H9 (cell line): ENCODE measurements around the gene POLA1. TPM values are rescaled to one million over a fixed set of nuclear protein-coding genes. Genes with fewer than 3 reads are reported as not detected.

Experiments
- DNase-seq: peaks from one replicate; pipeline ENCODE4 v3.0.0-alpha.2; 2017
- H2AFZ ChIP-seq: one replicate; pipeline ENCODE4 v1.6.1; 2013; ENCODE audit warnings: mild to moderate bottlenecking, low read length, control low read depth, moderate library complexity
- H2AK5ac ChIP-seq: 2 replicates; pipeline ENCODE4 v1.6.1; 2013; ENCODE audit warnings: low read length, control low read depth, mixed read lengths; ENCODE audit not compliant: insufficient read length
- H2BK120ac ChIP-seq: one replicate; pipeline ENCODE4 v1.6.1; 2013; ENCODE audit warnings: low read depth, mild to moderate bottlenecking, low read length, control low read depth, inconsistent platforms; ENCODE audit not compliant: poor library complexity, severe bottlenecking
- H2BK12ac ChIP-seq: 2 replicates; pipeline ENCODE4 v1.6.1; 2013; ENCODE audit warnings: low read length, control low read depth, mixed read lengths, low read depth; ENCODE audit not compliant: insufficient read length
- H2BK15ac ChIP-seq: 2 replicates; pipeline ENCODE4 v1.6.1; 2013; ENCODE audit warnings: low read depth, low read length, control low read depth
- H2BK20ac ChIP-seq: one replicate; pipeline ENCODE4 v1.6.1; 2013; ENCODE audit warnings: low read depth, mild to moderate bottlenecking, low read length, control low read depth, inconsistent platforms; ENCODE audit not compliant: poor library complexity, severe bottlenecking
- H2BK5ac ChIP-seq: 2 replicates; pipeline ENCODE4 v1.6.1; 2013; ENCODE audit warnings: low read length, control low read depth, mixed read lengths; ENCODE audit not compliant: insufficient read length
- H3K14ac ChIP-seq: 2 replicates; pipeline ENCODE4 v1.6.1; 2013; ENCODE audit warnings: low read length, control low read depth; ENCODE audit not compliant: insufficient read depth
- H3K18ac ChIP-seq: 2 replicates; pipeline ENCODE4 v1.6.1; 2013; ENCODE audit warnings: low read depth, mild to moderate bottlenecking, mixed read lengths, low read length, control low read depth; ENCODE audit not compliant: insufficient read length
- H3K23ac ChIP-seq: 2 replicates; pipeline ENCODE4 v1.6.1; 2013; ENCODE audit warnings: low read length, control low read depth, mixed read lengths, low read depth; ENCODE audit not compliant: insufficient read length
- H3K23me2 ChIP-seq: 2 replicates; pipeline ENCODE4 v1.6.1; 2013; ENCODE audit warnings: low read depth, mild to moderate bottlenecking, mixed read lengths, low read length, control low read depth; ENCODE audit not compliant: insufficient read length, poor library complexity, severe bottlenecking
- H3K27ac ChIP-seq: 2 replicates; pipeline ENCODE4 v1.5.1; 2013; ENCODE audit warnings: low read length, control low read depth, mixed read lengths, low read depth; ENCODE audit not compliant: insufficient read length
- H3K27me3 ChIP-seq: 2 replicates; pipeline ENCODE4 v1.6.1; 2013; ENCODE audit warnings: low read length, control low read depth, inconsistent platforms; ENCODE audit not compliant: insufficient read depth
- H3K4ac ChIP-seq: 2 replicates; pipeline ENCODE4 v1.6.1; 2013; ENCODE audit warnings: low read depth, mild to moderate bottlenecking, control low read depth, inconsistent platforms, low read length, moderate library complexity
- H3K4me1 ChIP-seq: 2 replicates; pipeline ENCODE4 v1.6.1; 2013; ENCODE audit warnings: low read length, control low read depth, inconsistent platforms; ENCODE audit not compliant: insufficient read depth
- H3K4me2 ChIP-seq: 2 replicates; pipeline ENCODE4 v1.6.1; 2013; ENCODE audit warnings: low read length, control low read depth, mixed read lengths; ENCODE audit not compliant: insufficient read length, insufficient read depth
- H3K56ac ChIP-seq: 2 replicates; pipeline ENCODE4 v1.6.1; 2013; ENCODE audit warnings: low read depth, mild to moderate bottlenecking, mixed read lengths, low read length, control low read depth; ENCODE audit not compliant: insufficient read length
- H3K79me1 ChIP-seq: 2 replicates; pipeline ENCODE4 v1.6.1; 2013; ENCODE audit warnings: low read depth, mild to moderate bottlenecking, moderate library complexity, low read length, control low read depth, inconsistent platforms; ENCODE audit not compliant: insufficient read depth, poor library complexity, severe bottlenecking
- H3K79me2 ChIP-seq: 2 replicates; pipeline ENCODE4 v1.6.1; 2013; ENCODE audit warnings: low read length, control low read depth, inconsistent platforms; ENCODE audit not compliant: insufficient read depth
- H3K9ac ChIP-seq: 2 replicates; pipeline ENCODE4 v1.6.1; 2013; ENCODE audit warnings: low read length, control low read depth, mixed read lengths; ENCODE audit not compliant: insufficient read length; ENCODE audit errors: extremely low read depth
- H3K9me3 ChIP-seq: one replicate; pipeline ENCODE4 v1.6.1; 2013; ENCODE audit warnings: low read depth, low read length, inconsistent platforms; ENCODE audit not compliant: control insufficient read depth
- H3T11ph ChIP-seq: one replicate; pipeline ENCODE4 v1.6.1; 2013; ENCODE audit warnings: mild to moderate bottlenecking, low read length, control low read depth, inconsistent platforms
- H4K20me1 ChIP-seq: one replicate; pipeline ENCODE4 v1.6.1; 2013; ENCODE audit not compliant: control insufficient read depth, insufficient read length, insufficient read depth
- H4K5ac ChIP-seq: 2 replicates; pipeline ENCODE4 v1.6.1; 2013; ENCODE audit warnings: low read depth, mild to moderate bottlenecking, mixed read lengths, low read length, control low read depth; ENCODE audit not compliant: insufficient read length
- H4K8ac ChIP-seq: replicated peaks from 2 replicates; pipeline ENCODE4 v1.6.1; 2013; ENCODE audit warnings: low read length, control low read depth, mixed read lengths, low read depth; ENCODE audit not compliant: insufficient read length
- H4K91ac ChIP-seq: 2 replicates; pipeline ENCODE4 v1.6.1; 2013; ENCODE audit warnings: low read depth, mild to moderate bottlenecking, moderate library complexity, mixed read lengths, low read length, control low read depth; ENCODE audit not compliant: insufficient read length
- H3K27ac Mint-ChIP-seq, 3 experiments: 2 replicates in 2 of 3; 3 replicates in 1 of 3; pipeline ENCODE4 v1.8.0; 2020 to 2021; ENCODE audit warnings: mixed read lengths in 3 of 3, mild to moderate bottlenecking in 1 of 3, moderate library complexity in 1 of 3
- H3K27me3 Mint-ChIP-seq: 2 replicates; pipeline ENCODE4 v1.8.0; 2021; ENCODE audit warnings: low read depth, mild to moderate bottlenecking, moderate library complexity, mixed read lengths
- H3K36me3 Mint-ChIP-seq, 3 experiments: 2 replicates in 2 of 3; 3 replicates in 1 of 3; pipeline ENCODE4 v1.8.0; 2020 to 2021; ENCODE audit warnings: low read depth in 3 of 3, mixed read lengths in 3 of 3; ENCODE audit not compliant: insufficient read depth in 1 of 3
- H3K4me1 Mint-ChIP-seq, 2 experiments: 2 replicates each; pipeline ENCODE4 v1.8.0; 2020; ENCODE audit warnings: mixed read lengths in 2 of 2
- H3K4me3 Mint-ChIP-seq, 2 experiments: 2 replicates in 1 of 2; 3 replicates in 1 of 2; pipeline ENCODE4 v1.8.0; 2020 to 2021; ENCODE audit warnings: mild to moderate bottlenecking in 2 of 2, mixed read lengths in 2 of 2, moderate library complexity in 1 of 2
- H3K9me3 Mint-ChIP-seq, 2 experiments: 2 replicates in 1 of 2; 3 replicates in 1 of 2; pipeline ENCODE4 v1.8.0; 2020; ENCODE audit warnings: mild to moderate bottlenecking in 2 of 2, mixed read lengths in 2 of 2, moderate library complexity in 1 of 2
- WGBS: extraction: QIAGEN DNeasy Blood & Tissue Kit; methylation state at CpG from one replicate; pipeline ENCODE4 v1.1.7; 2013; ENCODE audit warnings: missing lambda C conversion rate, low lambda C conversion rate, mixed read lengths; ENCODE audit not compliant: insufficient read length; ENCODE audit errors: extremely low coverage; 5-methylcytosine and 5-hydroxymethylcytosine counted together
- total RNA-seq: library from RNA; stranded (reverse); gene quantifications from 2 replicates; pipeline ENCODE4 v1.2.1, GENCODE V29; 2021
- TF ChIP-seq, protein P1 (sequence below): fragments of 200-600 bp; sonication (generic); conservative IDR thresholded peaks from 3 replicates; pipeline ENCODE4 v1.8.0; 2021; ENCODE audit warnings: antibody characterized with exemption, mild to moderate bottlenecking

The POLA1 gene
- total RNA-seq, 1 experiment from 2014 or later: 60.2 TPM

DNA sequence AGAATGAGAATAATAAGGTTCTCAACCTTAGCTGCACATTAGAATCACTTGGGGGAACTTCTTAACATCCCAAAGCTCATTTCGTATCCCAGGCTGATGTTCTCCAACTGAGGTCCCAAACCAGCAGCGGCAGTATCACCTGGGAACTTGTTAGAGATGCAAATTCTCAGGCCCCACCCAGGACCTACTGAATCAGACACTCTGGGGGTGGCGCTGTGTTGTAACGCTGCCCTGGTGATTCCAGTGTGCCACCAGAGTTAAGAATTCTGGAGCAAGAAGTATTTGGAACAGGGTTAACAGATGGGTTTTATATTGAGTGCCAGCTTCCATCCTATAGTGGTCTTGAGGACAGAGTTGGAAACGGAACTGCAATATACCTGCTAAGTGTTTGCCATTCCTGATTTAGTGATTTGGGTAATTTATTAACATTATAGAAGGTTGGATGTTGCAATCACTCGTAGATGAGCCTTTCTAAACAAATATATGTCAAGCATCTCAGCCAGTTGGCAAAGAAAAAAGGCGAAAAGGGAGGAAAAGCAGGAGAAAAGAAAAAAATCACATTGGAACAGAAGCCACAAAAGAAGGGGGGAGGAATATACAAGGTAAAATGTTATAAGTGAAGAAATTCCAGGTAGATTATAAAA, 181.0 kb downstream of the POLA1 start:
- peaks cover 23 to 36% of the 10 kb centered on the region in 2 experiments for H3K4me1 Mint-ChIP-seq

More for the DNA sequence above, 181.0 kb downstream of the POLA1 start:
- TF ChIP-seq, protein P1, sequence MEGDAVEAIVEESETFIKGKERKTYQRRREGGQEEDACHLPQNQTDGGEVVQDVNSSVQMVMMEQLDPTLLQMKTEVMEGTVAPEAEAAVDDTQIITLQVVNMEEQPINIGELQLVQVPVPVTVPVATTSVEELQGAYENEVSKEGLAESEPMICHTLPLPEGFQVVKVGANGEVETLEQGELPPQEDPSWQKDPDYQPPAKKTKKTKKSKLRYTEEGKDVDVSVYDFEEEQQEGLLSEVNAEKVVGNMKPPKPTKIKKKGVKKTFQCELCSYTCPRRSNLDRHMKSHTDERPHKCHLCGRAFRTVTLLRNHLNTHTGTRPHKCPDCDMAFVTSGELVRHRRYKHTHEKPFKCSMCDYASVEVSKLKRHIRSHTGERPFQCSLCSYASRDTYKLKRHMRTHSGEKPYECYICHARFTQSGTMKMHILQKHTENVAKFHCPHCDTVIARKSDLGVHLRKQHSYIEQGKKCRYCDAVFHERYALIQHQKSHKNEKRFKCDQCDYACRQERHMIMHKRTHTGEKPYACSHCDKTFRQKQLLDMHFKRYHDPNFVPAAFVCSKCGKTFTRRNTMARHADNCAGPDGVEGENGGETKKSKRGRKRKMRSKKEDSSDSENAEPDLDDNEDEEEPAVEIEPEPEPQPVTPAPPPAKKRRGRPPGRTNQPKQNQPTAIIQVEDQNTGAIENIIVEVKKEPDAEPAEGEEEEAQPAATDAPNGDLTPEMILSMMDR: no peak; the same call in 2 of the 3 replicates
- H2BK120ac ChIP-seq: no peak overlapping the region
- no peak overlapping the region for H4K5ac ChIP-seq
- H3K23me2 ChIP-seq: no peaks in the 10 kb centered on the region
- H3K9me3 ChIP-seq: no peaks in the 10 kb centered on the region
- no peaks in the 10 kb centered on the region for H3K79me2 ChIP-seq
- no peak overlapping the region for H4K91ac ChIP-seq
- Mint-ChIP-seq H3K27me3 (no peaks in the 10 kb centered on the region), H3K27ac (peak overlapping the region in 2 of 3 experiments; percentile 11 to 73; a peak in 3 of 7 replicates), H3K36me3 (peaks cover 0 to 3% (median under 1%) of the 10 kb centered on the region in 3 experiments; a peak in 1 of 7 replicates), H3K4me3 (no peak overlapping the region), H3K9me3 (no peaks in the 10 kb centered on the region)
- no peak overlapping the region for H3K27ac ChIP-seq
- H2BK5ac ChIP-seq: no peak overlapping the region
- no peak overlapping the region for H2AFZ ChIP-seq
- no CpG with 5 or more reads among the region's 7 CpGs for WGBS
- H4K8ac ChIP-seq: no peak overlapping the region
- no peak overlapping the region for H2BK12ac ChIP-seq
- H3K9ac ChIP-seq: no peak overlapping the region
- no peak overlapping the region for H3K4me2 ChIP-seq
- H3T11ph ChIP-seq: no peak overlapping the region
- no peak overlapping the region for H3K14ac ChIP-seq
- no peaks in the 10 kb centered on the region for H3K4me1 ChIP-seq
- peak; percentile 59 for DNase-seq
- no peak overlapping the region for H2AK5ac ChIP-seq
- no peak overlapping the region for H3K56ac ChIP-seq
- no peaks in the 10 kb centered on the region for H3K79me1 ChIP-seq
- no peaks in the 10 kb centered on the region for H4K20me1 ChIP-seq
- H3K18ac ChIP-seq: no peak overlapping the region
- no peaks in the 10 kb centered on the region for H3K27me3 ChIP-seq
- no peak overlapping the region for H3K4ac ChIP-seq
- H2BK20ac ChIP-seq: no peak overlapping the region
- H3K23ac ChIP-seq: no peak overlapping the region
- no peak overlapping the region for H2BK15ac ChIP-seq
